Vagina (tissue), 2 donors: Measurements from ENCODE around the gene CA7.

ENCODE experiments used
- POLR2A ChIP-seq, 2 donors: fragments of 450-650 bp; IDR thresholded peaks; one replicate each; pipeline ENCODE4 v1.6.1; 2017; ENCODE audit warnings: antibody characterized with exemption in 2 of 2, mild to moderate bottlenecking in 2 of 2, moderate library complexity in 2 of 2
- POLR2AphosphoS5 ChIP-seq, 2 donors: sonication (generic); formaldehyde crosslinking; IDR thresholded peaks; one replicate each; pipeline ENCODE4 v1.9.0; 2017; ENCODE audit warnings: antibody characterized with exemption in 2 of 2, mild to moderate bottlenecking in 2 of 2, low read depth in 1 of 2; ENCODE audit not compliant: insufficient read depth in 1 of 2
- TF ChIP-seq, protein P1 (sequence below), 3 experiments: fragments of 450-650 bp in 2 of 3; fragments of 200-600 bp in 1 of 3; sonication (generic) in 1 of 3; IDR thresholded peaks; one replicate each; pipeline ENCODE4 v1.5.1; 2017 to 2019; ENCODE audit warnings: antibody characterized with exemption in 3 of 3, mild to moderate bottlenecking in 2 of 3, moderate library complexity in 2 of 3

DNA sequence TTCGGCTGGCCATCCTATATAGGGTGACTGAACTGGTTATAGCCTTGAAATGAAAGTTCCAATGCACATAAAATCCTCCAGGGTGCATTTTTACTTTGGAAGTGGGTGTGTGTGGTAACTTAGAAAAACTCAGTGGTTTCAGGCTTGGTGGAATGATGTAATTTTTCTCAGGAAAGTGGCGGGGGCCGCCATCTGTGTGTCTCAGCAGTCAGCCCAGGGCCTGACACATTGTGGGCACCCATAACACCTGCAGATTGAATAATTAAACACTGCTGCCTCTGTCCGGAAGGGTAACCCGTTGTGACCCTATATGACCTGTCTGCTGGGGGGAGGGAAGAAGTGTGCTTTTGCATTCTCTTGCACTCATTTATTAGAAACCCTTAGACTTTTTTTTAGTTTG lies 33.9 kb downstream of the CA7 start:
- TF ChIP-seq, protein P1, sequence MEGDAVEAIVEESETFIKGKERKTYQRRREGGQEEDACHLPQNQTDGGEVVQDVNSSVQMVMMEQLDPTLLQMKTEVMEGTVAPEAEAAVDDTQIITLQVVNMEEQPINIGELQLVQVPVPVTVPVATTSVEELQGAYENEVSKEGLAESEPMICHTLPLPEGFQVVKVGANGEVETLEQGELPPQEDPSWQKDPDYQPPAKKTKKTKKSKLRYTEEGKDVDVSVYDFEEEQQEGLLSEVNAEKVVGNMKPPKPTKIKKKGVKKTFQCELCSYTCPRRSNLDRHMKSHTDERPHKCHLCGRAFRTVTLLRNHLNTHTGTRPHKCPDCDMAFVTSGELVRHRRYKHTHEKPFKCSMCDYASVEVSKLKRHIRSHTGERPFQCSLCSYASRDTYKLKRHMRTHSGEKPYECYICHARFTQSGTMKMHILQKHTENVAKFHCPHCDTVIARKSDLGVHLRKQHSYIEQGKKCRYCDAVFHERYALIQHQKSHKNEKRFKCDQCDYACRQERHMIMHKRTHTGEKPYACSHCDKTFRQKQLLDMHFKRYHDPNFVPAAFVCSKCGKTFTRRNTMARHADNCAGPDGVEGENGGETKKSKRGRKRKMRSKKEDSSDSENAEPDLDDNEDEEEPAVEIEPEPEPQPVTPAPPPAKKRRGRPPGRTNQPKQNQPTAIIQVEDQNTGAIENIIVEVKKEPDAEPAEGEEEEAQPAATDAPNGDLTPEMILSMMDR (IDR thresholded peaks at IDR 0.05) = no peak
- TF ChIP-seq POLR2A (IDR thresholded peaks at IDR 0.05) (no peak), POLR2AphosphoS5 (IDR thresholded peaks at IDR 0.05; ENCODE audit: insufficient read depth in 1 of 2, low read depth in 1 of 2) (no peak)
